K562 (cell line): ENCODE results near the gene ARNT2. TPM values are rescaled to one million over a fixed set of nuclear protein-coding genes. Genes with fewer than 3 reads are reported as not detected.

Experiments
- ATAC-seq: fragments of 200-7000 bp; cut with Tn5 transposase; 3 replicates; pipeline ENCODE4 v1.9.1; 2020; ENCODE audit warnings: moderate library complexity
- BruUV-seq: library from RNA; stranded (reverse); fragments of 400-500 nt; replicated peaks from 2 replicates; lab custom pipeline; 2021; lab: Mats Ljungman, UMichigan
- CTCF ChIA-PET: fragments of 300-600 bp; formaldehyde crosslinking; extraction: SDS; loops from one replicate; lab custom pipeline; 2021; ENCODE audit warnings: low intra/inter-chr PET ratio; lab: Yijun Ruan, JAX
- POLR2A ChIA-PET: fragments of 300-600, 350-650 bp; sonication (Branson Sonifier 250); formaldehyde crosslinking; extraction: SDS; loops from one replicate; lab custom pipeline; 2021; ENCODE audit warnings: antibody characterized with exemption, inconsistent platforms; lab: Yijun Ruan, JAX
- DNase-seq, 4 experiments: peaks; one replicate each; pipeline versions ENCODE4 v3.0.0 to v3.0.0-alpha.2; 2011 to 2018; ENCODE audit warnings: low spot score in 3 of 4, mixed read lengths in 3 of 4; ENCODE audit errors: extremely low read depth in 1 of 4
- FAIRE-seq: peaks from 2 replicates; lab custom pipeline; 2011; peaks lifted over from hg19 to GRCh38; lab: Jason Lieb, UNC
- H2AFZ ChIP-seq: 2 replicates; pipeline ENCODE4 v1.6.0; 2011; ENCODE audit warnings: low read depth, low read length, control low read depth, inconsistent platforms
- H3K27ac ChIP-seq: fragments of 200-600 bp; 3 replicates; pipeline ENCODE4 v1.8.0; 2011; ENCODE audit warnings: low read depth, mild to moderate bottlenecking, control low read depth, inconsistent platforms, low read length, moderate library complexity, mixed read lengths; ENCODE audit errors: extremely low read depth
- H3K27me3 ChIP-seq, 2 experiments: fragments of 300-600 bp in 1 of 2; 2 replicates in 1 of 2; 3 replicates in 1 of 2; pipeline versions ENCODE4 v1.6.0 to v1.8.0; 2011; ENCODE audit warnings: inconsistent platforms in 2 of 2, low read length in 2 of 2, mild to moderate bottlenecking in 1 of 2, mixed read lengths in 1 of 2, moderate library complexity in 1 of 2; ENCODE audit not compliant: control insufficient read depth in 2 of 2, insufficient read depth in 2 of 2
- H3K36me3 ChIP-seq: fragments of 300-600 bp; 3 replicates; pipeline ENCODE4 v1.8.0; 2011; ENCODE audit warnings: mild to moderate bottlenecking, low read length, inconsistent platforms; ENCODE audit not compliant: control insufficient read depth, insufficient read depth
- H3K4me1 ChIP-seq, 2 experiments: fragments of 200-600 bp in 1 of 2; replicated peaks in 1 of 2; 2 replicates in 1 of 2; 3 replicates in 1 of 2; pipeline versions ENCODE4 v1.5.1 to v1.8.0; 2011; ENCODE audit warnings: inconsistent platforms in 2 of 2, low read length in 2 of 2, mild to moderate bottlenecking in 1 of 2, mixed read lengths in 1 of 2, moderate library complexity in 1 of 2; ENCODE audit not compliant: control insufficient read depth in 2 of 2, insufficient read depth in 2 of 2
- H3K4me2 ChIP-seq: 2 replicates; pipeline ENCODE4 v1.6.1; 2011; ENCODE audit warnings: low read length, control low read depth, inconsistent platforms, mixed read lengths; ENCODE audit not compliant: insufficient read depth
- H3K4me3 ChIP-seq: fragments of 200-600 bp; sonication (generic), shearing (Covaris generic); 2 replicates; pipeline ENCODE4 v1.5.1; 2016; ENCODE audit warnings: control low read depth, inconsistent platforms
- H3K79me2 ChIP-seq: fragments of 200-600 bp; 3 replicates; pipeline ENCODE4 v1.8.0; 2011; ENCODE audit warnings: low read length, inconsistent platforms; ENCODE audit not compliant: control insufficient read depth, insufficient read depth
- H3K9ac ChIP-seq, 2 experiments: 2 replicates each; pipeline versions ENCODE4 v1.6.0 to v1.6.1; 2011; ENCODE audit warnings: low read depth in 2 of 2, low read length in 2 of 2, control low read depth in 1 of 2, inconsistent platforms in 1 of 2, mild to moderate bottlenecking in 1 of 2, mixed read lengths in 1 of 2; ENCODE audit not compliant: insufficient read depth in 1 of 2
- H3K9me1 ChIP-seq: one replicate; pipeline ENCODE4 v1.6.0; 2011; ENCODE audit warnings: inconsistent platforms, mild to moderate bottlenecking, low read length, moderate library complexity; ENCODE audit not compliant: control insufficient read depth, insufficient read depth
- H3K9me3 ChIP-seq: replicated peaks from 2 replicates; pipeline ENCODE4 v1.5.1; 2011; ENCODE audit warnings: low read depth, low read length, inconsistent platforms; ENCODE audit not compliant: control insufficient read depth, insufficient read depth
- H4K20me1 ChIP-seq: replicated peaks from 2 replicates; pipeline ENCODE4 v1.6.1; 2011; ENCODE audit warnings: low read length, inconsistent platforms, mixed read lengths; ENCODE audit not compliant: control insufficient read depth, insufficient read depth
- ADNP ChIP-seq: fragments of 200-800 bp; sonication (Bioruptor generic); IDR thresholded peaks from 2 replicates; pipeline ENCODE4 v1.6.1; 2016; ENCODE audit warnings: missing genetic modification characterization, missing compliant biosample characterization
- BHLHE40 ChIP-seq: IDR thresholded peaks from 2 replicates; pipeline ENCODE4 v1.6.1; 2011; ENCODE audit warnings: low read length, improper control_type of control experiment
- ESRRA ChIP-seq: fragments of 450-650 bp; IDR thresholded peaks from 2 replicates; pipeline ENCODE4 v1.6.1; 2014; ENCODE audit warnings: low read depth, mild to moderate bottlenecking, moderate library complexity, borderline replicate concordance
- HBP1 ChIP-seq: fragments of 450-650 bp; formaldehyde crosslinking; IDR thresholded peaks from 2 replicates; pipeline ENCODE4 v1.4.0; 2022; ENCODE audit warnings: missing genetic modification characterization
- L3MBTL2 ChIP-seq: fragments of 450-650 bp; IDR thresholded peaks from 2 replicates; pipeline ENCODE4 v1.6.1; 2016; ENCODE audit warnings: mild to moderate bottlenecking, moderate library complexity
- NEUROD1 ChIP-seq: fragments of 150-350 bp; IDR thresholded peaks from 2 replicates; pipeline ENCODE4 v1.6.1; 2014; ENCODE audit warnings: borderline replicate concordance, low read length, low read depth; ENCODE audit not compliant: partially characterized antibody
- NFIC ChIP-seq: fragments of 450-650 bp; IDR thresholded peaks from 2 replicates; pipeline ENCODE4 v1.6.1; 2017; ENCODE audit warnings: mild to moderate bottlenecking, inconsistent platforms
- NRF1 ChIP-seq, 2 experiments: fragments of 450-650 bp; IDR thresholded peaks in 1 of 2; conservative IDR thresholded peaks in 1 of 2; 2 replicates each; pipeline ENCODE4 v1.6.1; 2014; ENCODE audit warnings: mild to moderate bottlenecking in 2 of 2
- PATZ1 ChIP-seq: fragments of 250-450 bp; sonication (Bioruptor Pico); IDR thresholded peaks from 2 replicates; pipeline ENCODE4 v1.5.0; 2020; ENCODE audit warnings: mild to moderate bottlenecking, borderline replicate concordance
- PBX2 ChIP-seq, 2 experiments: IDR thresholded peaks in 1 of 2; conservative IDR thresholded peaks in 1 of 2; 2 replicates each; pipeline ENCODE4 v1.6.1; 2016; ENCODE audit warnings: low read depth in 2 of 2, mild to moderate bottlenecking in 1 of 2, missing compliant biosample characterization in 1 of 2, missing genetic modification characterization in 1 of 2, moderate library complexity in 1 of 2
- THRA ChIP-seq: fragments of 450-650 bp; IDR thresholded peaks from 2 replicates; pipeline ENCODE4 v1.6.1; 2017; ENCODE audit warnings: mild to moderate bottlenecking, moderate library complexity
- ZFX ChIP-seq: sonication (generic); formaldehyde crosslinking; IDR thresholded peaks from 2 replicates; pipeline ENCODE4 v1.8.0; 2022; ENCODE audit warnings: mild to moderate bottlenecking, missing genetic modification reagents, moderate library complexity
- ZNF589 ChIP-seq: fragments of 200-800 bp; sonication (Bioruptor generic); IDR thresholded peaks from 2 replicates; pipeline ENCODE4 v1.6.1; 2016; ENCODE audit warnings: low read depth, missing genetic modification characterization, missing compliant biosample characterization
- WGBS: fragments of 100-300 bp; shearing (Covaris generic); methylation state at CpG from one replicate; pipeline ENCODE4 v1.1.6; 2016; ENCODE audit warnings: low coverage, mixed read lengths; ENCODE audit not compliant: insufficient coverage; ENCODE audit errors: missing lambda C conversion rate; 5-methylcytosine and 5-hydroxymethylcytosine counted together
- in situ Hi-C: fragments of 300-500 bp; cut with MboI; formaldehyde crosslinking; loops from 4 replicates; pipeline ENCODE4 v1.15.0; 2018; ENCODE audit warnings: inconsistent platforms, mixed read lengths
- intact Hi-C: fragments of 100-400 bp; cut with micrococcal nuclease; formaldehyde crosslinking; loops from 2 replicates; pipeline ENCODE4 v1.14.2; 2022
- polyA plus RNA-seq, 8 experiments: library from polyadenylated mRNA; depleted of rRNA in 4 of 8; stranded (reverse) in 5 of 8; unstranded in 3 of 8; fragments of >200 nt; fragmentation: Nextera tagmentation in 2 of 8; fragmentation: Illumina TruSeq in 1 of 8; extraction: Ambion mirVana in 2 of 8; extraction: Trizol in 1 of 8; gene quantifications; 2 replicates each; pipeline versions ENCODE4 v1.2.1 to v1.2.3, GENCODE V29; 2011 to 2014; ENCODE audit warnings: inconsistent platforms in 1 of 8, missing spikeins in 1 of 8
- total RNA-seq, 7 experiments: library from RNA; depleted of rRNA in 6 of 7; stranded (reverse); fragments of >200 nt in 6 of 7; fragmentation: Illumina TruSeq in 2 of 7; extraction: Trizol in 2 of 7; gene quantifications; 2 replicates each; pipeline versions ENCODE4 v1.2.1 to v1.2.3, GENCODE V29; 2011 to 2021; ENCODE audit warnings: low replicate concordance in 1 of 7

Gene ARNT2
- total and polyA plus RNA-seq, 9 of the 15 experiments (the other 6 are each of a cell fraction or from before 2014, with no cell fraction given): 0.01 TPM; not detected in 8

- no peak for ATAC-seq
- H3K27ac ChIP-seq: no peak overlapping the region
- in situ Hi-C loops: no loop called here
- peak in 1 of 4 experiments; percentile 5 for DNase-seq
- peaks cover 22 to 42% of the 10 kb centered on the region in 2 experiments; a peak in 4 of 5 replicates for H3K27me3 ChIP-seq
- no peaks in the 10 kb centered on the region for H3K9me3 ChIP-seq
- no peaks in the 10 kb centered on the region; a peak in 1 of 5 replicates for H3K4me1 ChIP-seq
- 2% methylated on average over 14 of the region's 14 CpGs for WGBS
- no peak overlapping the region for H3K9ac ChIP-seq
- ChIA-PET CTCF (no interaction called here), POLR2A (no interaction called here)
- no peak overlapping the region for H3K4me3 ChIP-seq
- no peak overlapping the region for H3K4me2 ChIP-seq
- intact Hi-C loops: no loop called here
- no peaks in the 10 kb centered on the region for H4K20me1 ChIP-seq
- no peak overlapping the region for H2AFZ ChIP-seq
- BruUV-seq: no TSS peak
- H3K9me1 ChIP-seq: no peaks in the 10 kb centered on the region
- H3K79me2 ChIP-seq: no peaks in the 10 kb centered on the region
- H3K36me3 ChIP-seq: no peaks in the 10 kb centered on the region
- no peak for FAIRE-seq
- TF ChIP-seq HBP1 (no peak), ESRRA (peak; percentile 47; the same call in 1 of the 2 replicates), PBX2 (CRISPR knock-in tag; IDR thresholded peaks at IDR 0.05; ENCODE audit: low read depth) (no peak), PBX2 (tag; conservative IDR thresholded peaks at IDR 0.05; ENCODE audit: low read depth) (0 out of 2 replicates have a peak, but pooled peaks have one; percentile 40), NEUROD1 (no peak), ZNF589 (CRISPR knock-in tag) (no peak), THRA (0 out of 2 replicates have a peak, but pooled peaks have one; percentile 30), NRF1 (conservative IDR thresholded peaks at IDR 0.05 in 1 of 2, IDR thresholded peaks at IDR 0.05 in 1 of 2) (peak; percentile 59 to 66), ADNP (no peak), NFIC (peak; percentile 57), ZFX (CRISPR knock-in tag) (no peak), BHLHE40 (peak; percentile 50; the same call in 1 of the 2 replicates), L3MBTL2 (peak; percentile 25; the same call in 1 of the 2 replicates), PATZ1 (CRISPR knock-in tag) (no peak)
Measured at GRCh38 chr15:80615783-80616391, 211.7 kb downstream of the ARNT2 start.
